Measurements from ENCODE around the gene TENM4.

GRCh38 chr11:78952175-78952574 lies 488.7 kb downstream of the TENM4 start:
- TF ChIP-seq CTCF (IDR thresholded peaks at IDR 0.05) (no peak), EZH2phosphoT487 (IDR thresholded peaks at IDR 0.05) (no peak)

All from neural progenitor cell (in vitro differentiated cells).